GM18517 (cell line): Measurements from ENCODE around the gene IFNL4.
"Not testable (repeated sequence)": the region's sequence is repeated elsewhere in the genome, so short reads cannot be mapped to it uniquely, and the experiment has no call there.

Experiments used
- ATAC-seq: cut with Tn5 transposase; IDR thresholded peaks from one replicate; pipeline ENCODE4 v1.9.1; 2021; ENCODE audit warnings: mild to moderate bottlenecking, moderate library complexity; ENCODE audit not compliant: unreplicated experiment

The IFNL4 gene

DNA sequence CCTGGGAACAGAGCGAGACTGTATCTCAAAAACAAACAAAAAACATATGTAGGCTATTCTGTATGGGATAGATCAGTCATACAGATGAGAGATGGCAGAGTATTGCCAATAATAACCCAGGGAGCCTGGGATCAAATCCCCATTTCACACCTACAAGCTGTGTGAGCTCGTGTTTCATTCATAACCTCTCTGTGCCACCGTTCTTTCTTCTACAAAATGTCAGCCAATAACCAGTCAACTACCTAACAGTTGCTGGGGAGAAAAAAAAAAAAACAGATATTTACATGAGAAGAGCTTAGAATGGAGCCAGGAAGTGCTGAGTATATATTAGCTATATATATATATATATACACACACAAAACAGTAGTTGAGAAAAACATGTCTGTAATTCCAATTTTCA, 13.0 kb upstream of the IFNL4 start:
- ATAC-seq: no peak

DNA sequence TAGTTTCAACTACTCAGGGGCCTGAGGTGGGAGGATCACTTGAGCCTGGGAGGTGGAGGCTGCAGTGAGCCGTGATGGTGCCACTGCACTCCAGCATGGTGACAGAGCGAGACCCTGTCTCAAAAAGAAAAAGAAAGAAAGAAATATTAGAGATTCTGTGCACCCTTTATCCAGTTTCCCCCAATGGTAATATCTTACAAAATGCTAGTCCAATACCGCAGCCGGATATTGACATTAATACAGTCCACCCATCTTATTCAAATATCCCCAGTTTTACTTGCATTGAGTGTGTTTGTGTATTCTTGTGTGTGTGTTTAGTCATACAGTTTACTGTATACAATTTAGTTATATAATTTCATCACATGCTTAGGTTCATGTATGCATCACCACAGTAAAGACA, 8.6 kb upstream of the IFNL4 start:
- ATAC-seq: no peak

DNA sequence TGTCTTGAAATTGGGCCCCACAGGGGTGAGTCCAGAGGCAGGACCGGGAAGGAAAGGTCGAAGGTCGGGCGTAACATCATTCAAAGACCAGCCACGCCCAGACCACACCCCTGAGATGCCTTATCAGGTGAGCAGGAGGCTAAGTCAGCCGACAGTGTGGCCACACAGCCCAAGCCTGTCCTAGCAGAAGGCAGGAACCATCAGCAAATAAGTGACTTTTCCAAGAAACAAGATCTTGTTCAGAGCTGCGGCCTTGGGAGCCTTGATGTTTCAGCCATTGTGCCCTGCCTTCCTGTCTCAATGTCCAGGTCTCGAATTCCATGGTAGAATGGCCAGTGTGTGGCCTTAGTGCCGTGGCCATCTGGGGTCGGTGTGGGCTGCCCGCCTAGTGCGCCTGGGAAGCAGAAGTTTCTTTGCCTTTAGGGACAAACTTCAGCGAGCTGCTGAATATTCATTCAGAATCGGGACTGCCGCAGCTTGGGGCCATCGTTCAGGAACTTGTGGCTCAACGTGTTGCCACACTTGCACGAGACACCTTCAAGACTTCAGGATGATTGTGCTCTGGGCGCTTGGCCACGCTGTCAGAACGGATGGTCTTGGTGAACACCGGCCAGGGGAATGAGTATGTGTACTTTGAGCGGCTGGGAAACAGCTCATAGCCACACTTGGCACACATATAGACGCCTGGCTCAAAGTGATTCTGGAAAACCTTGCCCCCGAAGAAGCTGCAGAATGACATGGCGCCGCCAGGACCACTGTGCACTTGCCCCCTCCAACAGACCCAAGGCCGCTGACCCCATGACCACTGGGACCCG, 6.1 kb upstream of the IFNL4 start:
- no peak for ATAC-seq

DNA sequence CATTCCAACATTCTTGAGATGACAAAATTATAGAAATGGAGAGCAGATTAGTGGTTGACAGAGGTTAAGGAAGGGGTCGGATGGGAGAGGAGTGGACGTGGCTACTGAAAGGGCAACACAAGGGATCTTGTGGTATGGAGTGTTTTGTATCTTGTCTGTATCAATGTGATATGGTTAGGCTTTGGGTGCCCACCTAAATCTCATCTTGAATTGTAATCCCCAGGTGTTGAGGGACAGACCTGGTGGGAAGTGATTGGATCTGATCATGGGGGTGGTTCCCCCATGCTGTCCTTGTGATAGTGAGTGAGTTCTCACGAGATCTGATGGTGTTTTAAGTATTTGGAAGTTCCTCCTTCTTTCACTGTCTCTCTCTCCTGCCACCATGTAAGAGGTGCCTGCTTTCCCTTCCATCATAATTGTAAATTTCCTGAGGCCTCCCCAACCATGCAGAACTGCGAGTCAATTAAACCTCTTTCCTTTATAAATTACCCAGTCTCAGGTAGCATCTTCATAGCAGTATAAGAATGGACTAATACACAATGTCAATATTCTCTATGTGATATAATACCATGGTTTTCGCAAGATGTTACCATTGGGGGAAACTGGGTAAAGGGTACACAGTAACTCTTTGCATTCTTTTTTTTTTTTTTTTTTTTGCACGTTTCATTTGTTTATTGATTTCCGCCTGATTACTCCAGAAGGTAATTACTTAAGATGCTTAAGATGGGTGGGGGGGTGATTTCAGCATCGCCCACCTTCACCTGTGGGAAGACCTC, 4.9 kb upstream of the IFNL4 start:
- no peak for ATAC-seq

DNA sequence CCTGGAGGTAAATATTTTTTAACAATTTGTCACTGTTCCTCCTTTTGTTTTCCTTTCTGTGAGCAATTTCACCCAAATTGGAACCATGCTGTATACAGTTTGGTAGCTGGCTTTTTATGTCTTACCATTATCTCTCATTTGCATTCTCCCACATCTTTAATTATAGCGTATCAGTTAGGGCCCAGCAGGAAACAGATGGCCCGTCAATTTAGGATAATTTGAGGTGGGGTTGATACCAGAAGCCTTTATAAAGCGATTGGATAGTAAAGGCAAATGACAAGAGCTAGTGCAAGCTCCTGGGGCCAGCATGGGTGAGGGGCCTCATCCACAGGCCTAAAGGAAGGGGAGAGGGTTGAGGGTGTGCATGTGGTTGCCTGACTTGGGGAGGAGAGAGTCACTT, 3.8 kb upstream of the IFNL4 start:
- ATAC-seq: no peak

DNA sequence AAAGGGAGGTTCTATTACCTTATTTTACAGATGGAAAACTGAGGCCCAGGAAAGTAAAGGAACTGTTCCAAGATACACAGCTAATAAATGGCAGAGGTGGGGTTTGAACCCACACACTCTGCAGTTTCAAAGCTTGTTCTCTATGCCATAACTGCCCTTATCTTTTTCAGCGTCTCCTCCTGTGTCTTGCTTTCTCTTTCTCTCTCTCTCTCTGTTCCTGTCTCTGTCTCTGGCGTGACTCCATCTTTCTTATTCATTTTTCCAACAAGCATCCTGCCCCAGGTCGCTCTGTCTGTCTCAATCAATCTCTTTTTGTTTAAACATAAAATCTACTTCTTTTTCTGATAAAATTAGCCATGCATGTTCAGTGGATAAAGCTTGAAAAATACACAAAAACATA, 3.2 kb upstream of the IFNL4 start:
- no peak for ATAC-seq

DNA sequence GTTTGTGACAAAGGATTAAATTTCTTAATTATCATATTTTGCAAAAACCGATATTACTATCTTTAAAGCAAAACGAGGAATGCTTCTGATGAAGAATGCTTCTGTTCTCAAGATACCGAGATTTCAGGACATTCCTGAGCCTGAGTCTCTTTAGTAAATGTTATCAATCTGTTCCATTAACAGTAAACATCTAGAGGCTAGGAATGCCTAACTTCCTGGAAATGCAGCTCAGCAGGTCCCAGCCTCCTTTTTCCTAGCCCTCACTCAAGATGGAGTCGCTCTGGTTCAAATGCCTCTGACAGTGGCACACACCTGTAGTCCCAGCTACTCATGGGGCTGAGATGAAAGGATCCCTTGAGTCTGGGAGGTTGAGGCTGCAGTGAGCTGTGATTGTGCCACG, 2.4 kb upstream of the IFNL4 start:
- ATAC-seq: no peak

DNA sequence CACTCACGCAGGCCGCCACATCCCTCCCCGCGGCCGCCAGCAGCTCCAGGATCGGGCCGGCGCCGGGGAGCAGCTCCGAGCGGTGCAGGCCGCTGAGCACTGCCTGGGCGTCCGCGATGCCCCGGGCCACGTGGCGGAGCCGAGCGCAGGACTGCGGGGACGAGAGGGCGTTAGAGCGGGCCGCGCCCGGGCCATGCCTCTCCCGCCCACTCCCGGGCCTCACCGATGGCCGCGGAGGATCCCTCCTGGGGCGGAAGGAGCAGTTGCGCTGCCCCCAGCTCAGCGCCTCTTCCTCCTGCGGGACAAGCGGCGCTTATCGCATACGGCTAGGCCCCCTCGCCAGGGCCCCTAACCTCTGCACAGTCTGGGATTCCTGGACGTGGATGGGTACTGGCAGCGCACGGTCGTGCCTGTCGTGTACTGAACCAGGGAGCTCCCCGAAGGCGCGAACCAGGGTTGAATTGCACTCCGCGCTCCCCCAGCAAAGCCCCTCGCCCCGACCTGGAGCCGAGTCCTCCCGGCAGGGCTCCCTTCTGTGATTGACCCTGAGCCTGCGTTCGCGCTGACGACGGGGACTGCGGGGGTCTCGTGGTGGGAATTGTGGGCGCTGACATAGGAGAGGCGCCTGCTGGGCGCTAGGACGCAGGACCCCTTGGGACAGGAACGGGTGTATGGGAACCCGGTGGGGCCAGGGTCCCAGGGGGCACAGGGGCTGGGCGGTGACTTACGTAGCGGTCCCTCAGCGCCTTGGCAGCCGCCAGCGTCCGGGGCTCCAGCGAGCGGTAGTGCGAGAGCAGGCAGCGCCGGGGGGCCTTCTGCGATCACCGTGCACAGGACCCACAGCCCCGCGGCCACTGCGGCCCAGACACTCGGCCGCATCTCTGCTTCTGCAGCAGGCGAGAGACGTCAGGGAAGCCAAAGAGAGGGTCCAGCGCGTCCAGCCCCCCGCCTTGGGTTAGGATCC, 673 bp downstream of the IFNL4 start:
- no peak for ATAC-seq

DNA sequence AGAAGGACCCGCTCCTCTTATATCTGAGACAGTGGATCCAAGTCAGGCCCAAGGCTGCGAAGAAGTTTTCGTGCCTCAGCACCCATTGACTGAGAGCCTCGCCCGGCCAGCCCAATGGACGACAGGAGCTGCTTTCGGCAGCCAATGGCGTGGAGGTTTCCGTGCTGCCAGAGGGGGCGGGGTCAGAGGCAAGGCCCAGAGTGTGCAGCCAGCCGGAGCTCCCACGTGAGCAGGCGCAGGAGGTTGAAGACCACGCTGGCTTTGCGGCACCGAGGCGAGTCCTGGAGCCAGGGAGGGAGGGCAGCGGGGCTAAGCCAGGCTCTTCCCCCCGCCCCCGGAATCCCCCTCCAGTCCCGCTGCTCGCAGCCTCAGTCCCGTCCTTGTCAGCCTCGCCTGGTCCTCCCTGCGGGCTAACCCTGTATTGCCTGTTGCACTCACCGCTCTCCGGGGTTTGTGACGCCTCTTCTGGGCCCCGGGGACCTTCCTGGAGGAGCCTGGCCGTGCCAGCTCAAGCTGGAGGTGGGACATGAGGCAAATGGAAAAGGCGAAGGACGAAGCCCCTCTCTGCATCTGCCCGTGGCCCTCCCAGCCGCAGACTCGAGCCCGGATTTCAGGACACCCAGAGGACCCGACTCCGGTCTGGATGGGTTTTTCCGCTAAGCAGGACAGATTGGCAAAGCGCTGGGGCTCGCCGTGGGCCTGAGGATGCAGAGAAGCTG, 1.5 kb downstream of the IFNL4 start:
- no peak for ATAC-seq

DNA sequence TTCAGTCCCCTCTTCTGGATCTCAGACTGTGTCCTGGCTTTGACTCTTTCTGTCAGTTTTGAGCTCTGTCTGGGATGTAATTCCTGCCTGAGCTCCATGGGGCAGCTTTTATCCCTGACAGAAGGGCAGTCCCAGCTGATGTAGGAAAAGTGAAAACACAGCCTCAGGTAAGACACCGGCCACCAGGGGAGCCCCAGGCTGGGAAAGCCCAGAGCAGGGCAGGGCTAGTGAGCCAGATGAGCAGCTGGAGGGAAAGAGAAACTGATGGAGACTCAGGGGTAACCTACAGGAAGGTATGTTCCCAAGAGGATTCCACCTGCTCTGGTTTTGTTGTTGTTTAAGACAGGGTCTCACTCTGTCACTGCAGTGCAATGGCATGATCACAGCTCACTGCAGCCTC, 3.5 kb downstream of the IFNL4 start:
- ATAC-seq: not testable (repeated sequence)

DNA sequence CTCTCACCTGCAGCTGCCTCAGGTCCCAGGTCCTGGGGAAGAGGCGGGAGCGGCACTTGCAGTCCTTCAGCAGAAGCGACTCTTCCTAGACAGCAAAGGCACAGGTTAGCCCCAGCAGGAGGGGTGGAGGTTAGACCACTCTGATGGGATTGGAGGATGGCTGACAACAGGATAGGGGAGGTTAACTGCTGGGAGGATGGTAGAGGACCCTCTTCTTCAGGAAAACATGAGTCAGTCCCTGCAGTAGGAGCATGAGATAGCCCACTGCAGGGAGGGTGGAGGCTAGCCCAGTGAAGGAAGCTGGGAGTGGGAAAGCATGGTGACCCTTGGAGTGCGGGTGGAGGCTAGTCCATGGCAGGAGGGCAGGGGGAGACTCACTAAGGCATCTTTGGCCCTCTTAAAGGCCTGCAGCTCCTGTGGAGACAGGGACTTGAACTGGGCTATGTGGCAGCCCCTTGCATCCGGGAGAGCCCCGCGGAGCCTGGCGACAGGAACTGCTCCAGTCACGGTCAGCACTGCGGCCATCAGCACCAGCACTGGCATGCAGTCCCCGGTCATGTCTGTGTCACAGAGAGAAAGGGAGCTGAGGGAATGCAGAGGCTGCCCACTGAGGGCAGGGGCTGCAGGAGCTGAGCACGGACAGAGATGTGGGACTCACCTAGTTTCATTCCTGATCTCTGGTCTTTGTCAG, 4.1 kb downstream of the IFNL4 start, which contains the start of gene IFNL3:
Gene IFNL3 (minus strand): TSS at position 597 of the 691 bp plus-strand sequence. CDS start 39 bp downstream, at position 558.
- not testable (repeated sequence) for ATAC-seq

DNA sequence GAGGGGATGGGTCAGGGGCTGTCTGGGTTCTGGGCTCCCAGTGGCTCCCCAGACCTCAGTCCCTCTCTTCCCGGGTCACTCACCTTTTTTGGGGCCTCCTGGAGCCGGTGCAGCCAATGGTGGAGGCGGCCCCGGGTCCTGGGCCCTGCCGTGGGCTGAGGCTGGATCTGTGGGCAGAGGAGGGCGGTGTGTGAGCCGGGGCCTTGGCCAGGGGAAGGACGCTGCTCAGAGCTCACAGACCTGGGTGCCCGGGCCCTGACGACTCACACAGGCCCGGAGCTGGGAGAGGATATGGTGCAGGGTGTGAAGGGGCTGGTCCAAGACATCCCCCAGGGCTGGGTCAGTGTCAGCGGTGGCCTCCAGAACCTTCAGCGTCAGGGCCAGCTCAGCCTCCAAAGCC, 4.9 kb downstream of the IFNL4 start:
- ATAC-seq: not testable (repeated sequence)

DNA sequence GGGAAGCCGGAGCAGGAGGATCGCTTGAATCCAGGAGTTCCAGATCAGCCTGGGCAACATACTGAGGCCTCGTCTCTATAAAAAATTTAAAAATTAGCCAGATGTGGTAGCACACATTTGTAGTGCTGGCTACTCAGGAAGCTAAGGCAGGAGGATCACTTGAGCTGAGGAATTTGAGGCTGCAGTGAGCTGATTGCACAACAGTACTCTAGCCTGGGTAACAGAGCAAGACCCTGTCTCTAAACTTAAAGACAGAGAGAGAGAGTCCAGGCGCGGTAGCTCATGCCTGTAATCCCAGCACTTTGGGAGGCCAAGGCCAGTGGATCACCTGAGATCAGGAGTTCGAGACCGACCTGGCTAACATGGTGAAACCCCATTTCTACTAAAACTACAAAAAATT, 8.2 kb downstream of the IFNL4 start:
- ATAC-seq: no peak

DNA sequence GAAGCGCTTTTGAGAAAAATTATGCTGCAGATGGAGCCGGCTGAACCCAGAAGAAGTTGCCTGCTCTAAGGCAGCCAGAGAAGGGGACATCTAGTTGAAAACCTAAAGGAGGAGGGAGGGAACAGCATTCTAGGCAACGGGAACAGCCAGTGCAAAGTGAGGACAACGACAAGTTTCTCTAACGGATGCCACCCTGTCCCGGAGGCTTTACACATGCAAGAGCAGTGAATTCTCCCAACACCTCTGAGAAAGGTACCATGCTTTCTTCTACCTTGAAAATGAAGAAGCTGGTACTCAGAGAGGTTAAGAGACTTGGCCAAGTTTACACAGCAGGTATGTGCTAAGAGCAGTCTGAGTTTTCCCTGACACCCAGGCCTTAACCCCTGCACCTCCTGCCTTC, 9.7 kb downstream of the IFNL4 start:
- ATAC-seq: no peak

DNA sequence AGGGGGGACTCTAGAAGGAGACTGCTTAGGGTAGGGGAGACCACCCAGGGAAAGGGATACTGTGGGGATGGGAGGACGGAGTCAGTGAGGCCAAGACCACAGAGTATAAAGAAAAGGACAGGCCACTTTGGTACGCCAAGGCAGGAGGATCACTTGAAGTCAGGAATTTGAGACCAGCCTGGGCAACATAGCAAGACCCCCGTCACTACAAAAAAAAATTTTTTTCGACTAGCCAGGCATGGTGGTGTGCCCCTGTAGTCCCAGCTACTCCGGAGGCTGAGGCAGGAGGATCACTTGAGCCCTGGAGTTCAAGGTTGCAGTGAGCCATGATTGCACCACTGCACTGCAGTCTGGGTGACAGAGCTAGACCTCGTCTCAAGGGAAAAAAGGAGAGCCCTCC, 10.4 kb downstream of the IFNL4 start:
- no peak for ATAC-seq

DNA sequence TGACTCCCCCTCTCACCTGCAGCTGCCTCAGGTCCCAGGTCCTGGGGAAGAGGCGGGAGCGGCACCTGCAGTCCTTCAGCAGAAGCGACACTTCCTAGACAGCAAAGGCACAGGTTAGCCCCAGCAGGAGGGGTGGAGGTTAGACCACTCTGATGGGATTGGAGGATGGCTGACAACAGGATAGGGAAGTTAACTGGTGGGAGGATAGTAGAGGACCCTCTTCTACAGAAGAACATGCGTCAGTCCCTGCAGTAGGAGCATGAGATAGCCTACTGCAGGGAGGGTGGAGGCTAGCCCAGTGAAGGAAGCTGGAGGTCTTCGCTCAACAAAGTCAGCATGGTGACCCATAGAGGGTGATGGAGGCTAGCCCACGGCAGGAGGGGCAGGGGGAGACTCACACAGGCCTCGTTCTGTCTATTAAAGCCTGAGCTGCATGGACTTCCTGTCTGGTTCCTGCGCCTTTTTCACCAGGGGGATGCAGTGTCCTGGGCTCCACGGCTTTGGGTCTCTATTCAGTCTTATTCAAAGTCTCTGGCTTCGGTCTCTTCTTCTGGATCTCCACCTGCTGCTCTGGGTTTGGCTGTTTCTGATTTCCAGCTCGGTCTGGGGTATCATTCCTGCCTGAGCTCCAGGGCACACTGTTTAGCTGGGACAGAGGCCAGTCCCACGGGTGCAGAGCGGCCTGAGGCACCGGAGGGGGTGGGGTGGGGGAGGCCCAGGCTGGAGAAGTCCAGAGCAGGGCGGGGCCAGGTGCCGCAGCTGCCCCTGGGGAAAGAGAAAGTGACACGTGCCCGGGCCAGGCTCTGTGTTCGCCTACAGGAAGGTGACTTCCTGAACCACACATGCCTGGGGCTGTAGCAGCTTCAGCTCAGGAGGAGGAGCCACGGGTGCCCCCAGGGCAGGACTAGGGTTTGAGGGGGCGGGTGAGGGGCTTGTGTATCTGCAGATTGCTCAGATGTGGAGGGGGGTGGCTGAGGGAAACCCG, 11.2 kb downstream of the IFNL4 start:
- ATAC-seq: no peak

DNA sequence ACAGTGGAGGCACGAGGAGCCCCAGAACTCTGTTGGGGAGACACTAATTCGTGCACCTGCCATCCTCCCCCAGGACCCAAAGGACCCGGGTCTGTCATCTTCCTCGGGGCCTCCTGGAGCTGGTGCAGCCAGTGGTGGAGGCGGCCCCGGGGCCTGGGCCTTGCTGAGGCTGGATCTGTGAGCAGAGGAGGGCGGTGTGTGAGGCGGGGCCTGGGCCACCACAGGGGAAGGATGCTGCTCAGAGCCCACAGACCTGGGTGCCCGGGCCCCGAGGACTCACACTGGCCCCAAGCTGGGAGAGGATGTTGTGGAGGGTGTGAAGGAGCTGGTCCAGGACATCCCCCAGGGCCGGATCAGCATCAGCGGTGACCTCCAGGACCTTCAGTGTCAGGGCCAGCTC, 12.1 kb downstream of the IFNL4 start:
- ATAC-seq: no peak

DNA sequence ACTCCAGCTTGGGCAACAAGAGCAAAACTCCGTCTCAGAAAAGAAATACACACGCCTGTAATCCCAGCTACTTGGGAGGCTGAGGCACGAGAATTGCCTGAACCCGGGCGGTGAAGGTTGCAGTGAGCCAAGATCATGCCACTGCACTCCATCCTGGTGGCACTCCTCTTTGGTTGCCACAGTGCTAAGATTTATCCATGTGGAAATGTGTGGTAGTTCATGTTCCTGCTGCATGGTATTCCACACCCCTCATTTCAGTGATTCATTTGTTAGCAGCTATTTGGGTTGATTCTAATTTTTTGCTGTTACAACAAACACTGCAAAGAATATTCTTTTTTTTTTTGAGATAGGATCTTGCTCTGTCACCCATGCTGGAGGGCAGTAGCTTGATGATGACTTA, 15.9 kb downstream of the IFNL4 start:
- no peak for ATAC-seq
